ENCODE measurements around the gene ANTXR1.

DNA sequence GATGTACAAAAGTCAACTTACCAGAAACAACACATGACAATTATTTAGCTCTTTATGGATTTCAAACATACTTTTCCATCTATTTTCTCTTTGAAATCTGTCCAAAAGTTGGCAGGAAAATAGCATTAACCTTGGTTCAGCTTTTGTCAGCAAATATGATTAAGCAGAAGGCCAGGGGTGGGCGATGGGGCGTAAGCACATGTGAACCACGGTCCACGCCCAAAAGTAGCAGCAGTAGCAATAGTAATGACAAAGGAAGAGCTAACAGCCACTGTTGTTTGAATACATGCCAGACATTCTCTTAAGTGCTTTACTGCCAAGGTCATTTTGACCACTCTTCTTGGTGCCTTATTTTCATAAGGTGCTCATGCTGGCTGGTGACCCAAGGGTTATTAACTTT lies 73.5 kb downstream of the ANTXR1 start:
- no peak for TF ChIP-seq CTCF (IDR thresholded peaks at IDR 0.05; ENCODE audit: control extremely low read depth in 1 of 3, insufficient read depth in 1 of 3, low read depth in 1 of 3, low read length in 3 of 3)
- TF ChIP-seq CEBPB (IDR thresholded peaks at IDR 0.05; ENCODE audit: low read depth, low read length), result no peak
- no peak for TF ChIP-seq RFX5 (IDR thresholded peaks at IDR 0.05; ENCODE audit: borderline replicate concordance, low read depth, low read length)
- no peak for TF ChIP-seq ZNF274 (IDR thresholded peaks at IDR 0.05; ENCODE audit: borderline replicate concordance, extremely low read depth, low read length)
- TF ChIP-seq, protein P1, sequence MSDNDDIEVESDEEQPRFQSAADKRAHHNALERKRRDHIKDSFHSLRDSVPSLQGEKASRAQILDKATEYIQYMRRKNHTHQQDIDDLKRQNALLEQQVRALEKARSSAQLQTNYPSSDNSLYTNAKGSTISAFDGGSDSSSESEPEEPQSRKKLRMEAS (IDR thresholded peaks at IDR 0.05), result no peak
- no peak for TF ChIP-seq KDM4A (IDR thresholded peaks at IDR 0.05; ENCODE audit: low read depth, low read length, severe bottlenecking)

Measured in H1 (cell line).